HCT116 (cell line): ENCODE measurements around the gene ATG14. TPM values are rescaled to one million over a fixed set of nuclear protein-coding genes. Genes with fewer than 3 reads are reported as not detected.

Source experiments
- ATAC-seq: fragments of 200-7000 bp; cut with Tn5 transposase; 2 replicates; pipeline ENCODE4 v1.9.1; 2020; ENCODE audit warnings: mild to moderate bottlenecking, moderate library complexity
- BruUV-seq: library from RNA; stranded (reverse); fragments of 400-500 nt; replicated peaks from 2 replicates; lab custom pipeline; 2021; lab: Mats Ljungman, UMichigan
- CTCF ChIA-PET: fragments of 300-600 bp; sonication (Branson Sonifier 250); formaldehyde crosslinking; loops from one replicate; lab custom pipeline; 2021; ENCODE audit warnings: antibody characterized with exemption; lab: Charles Lee
- POLR2A ChIA-PET: fragments of 300-600, 350-600 bp; sonication (Branson Sonifier 250); formaldehyde crosslinking; loops from one replicate; lab custom pipeline; 2021; ENCODE audit warnings: antibody characterized with exemption; lab: Charles Lee
- RAD21 ChIA-PET, 2 experiments: fragments of 300-600 bp; sonication (Branson Sonifier 250); formaldehyde crosslinking; loops; one replicate each; lab custom pipeline; 2023; ENCODE audit warnings: low total read pairs in 2 of 2; ENCODE audit not compliant: uncharacterized antibody in 2 of 2, unreplicated experiment in 2 of 2, low non-redundant PET in 1 of 2; lab: Charles Lee
- DNase-seq: peaks from one replicate; pipeline ENCODE4 v3.0.0-alpha.2; 2010; ENCODE audit warnings: low read depth, low spot score
- H2AFZ ChIP-seq: fragments of 200-600 bp; shearing (Covaris generic), sonication (generic); 2 replicates; pipeline ENCODE4 v1.6.1; 2017; ENCODE audit warnings: low read depth, mixed run types, mixed read lengths, antibody characterized with exemption, low read length; ENCODE audit not compliant: poor library complexity, severe bottlenecking
- H3K27ac ChIP-seq: 2 replicates; pipeline ENCODE4 v1.5.1; 2012; ENCODE audit warnings: low read depth, low read length
- H3K27me3 ChIP-seq: fragments of 200-600 bp; sonication (generic); 2 replicates; pipeline ENCODE4 v1.6.1; 2016; ENCODE audit warnings: mixed run types, low read length, mixed read lengths; ENCODE audit not compliant: insufficient read depth
- H3K36me3 ChIP-seq, 2 experiments: fragments of 200-500 bp in 1 of 2; fragments of 200-600 bp in 1 of 2; sonication (Bioruptor generic) in 1 of 2; sonication (generic) in 1 of 2; 2 replicates each; pipeline versions ENCODE4 v1.5.1 to v1.6.1; 2014 to 2016; ENCODE audit warnings: low read length in 2 of 2, inconsistent platforms in 1 of 2, mixed read lengths in 1 of 2, mixed run types in 1 of 2; ENCODE audit not compliant: insufficient read depth in 2 of 2, control insufficient read depth in 1 of 2
- H3K4me1 ChIP-seq, 2 experiments: fragments of 200-600 bp in 1 of 2; sonication (generic) in 1 of 2; 2 replicates each; pipeline versions ENCODE4 v1.5.1 to v1.6.1; 2012 to 2017; ENCODE audit warnings: low read length in 2 of 2, inconsistent platforms in 1 of 2, mild to moderate bottlenecking in 1 of 2, mixed read lengths in 1 of 2, mixed run types in 1 of 2, moderate library complexity in 1 of 2; ENCODE audit not compliant: insufficient read depth in 2 of 2, control insufficient read depth in 1 of 2
- H3K4me2 ChIP-seq: fragments of 200-600 bp; sonication (generic); 2 replicates; pipeline ENCODE4 v1.6.1; 2017; ENCODE audit warnings: mixed run types, low read length, mixed read lengths
- H3K4me3 ChIP-seq, 2 experiments: fragments of 200-600 bp in 1 of 2; sonication (generic) in 1 of 2; replicated peaks in 1 of 2; 2 replicates each; pipeline ENCODE4 v1.5.1; 2011 to 2016; ENCODE audit warnings: low read length in 2 of 2, control low read depth in 1 of 2, low read depth in 1 of 2, mild to moderate bottlenecking in 1 of 2, mixed read lengths in 1 of 2, mixed run types in 1 of 2
- H3K79me2 ChIP-seq: fragments of 200-600 bp; sonication (generic); 2 replicates; pipeline ENCODE4 v1.6.1; 2017; ENCODE audit warnings: mild to moderate bottlenecking, mixed run types, low read length, moderate library complexity, mixed read lengths; ENCODE audit not compliant: insufficient read depth
- H3K9ac ChIP-seq: fragments of 200-600 bp; sonication (generic); 2 replicates; pipeline ENCODE4 v1.6.1; 2016; ENCODE audit warnings: low read length, mixed read lengths
- H3K9me2 ChIP-seq: fragments of 200-600 bp; sonication (generic), shearing (Covaris generic); 2 replicates; pipeline ENCODE4 v1.6.1; 2017; ENCODE audit warnings: mixed run types, mild to moderate bottlenecking, moderate library complexity; ENCODE audit not compliant: insufficient read depth
- H3K9me3 ChIP-seq, 2 experiments: fragments of 200-500 bp in 1 of 2; fragments of 200-600 bp in 1 of 2; sonication (Bioruptor generic) in 1 of 2; sonication (generic) in 1 of 2; 2 replicates each; pipeline ENCODE4 v1.6.1; 2014 to 2017; ENCODE audit warnings: low read length in 2 of 2, mixed read lengths in 2 of 2, inconsistent platforms in 1 of 2, low read depth in 1 of 2, mild to moderate bottlenecking in 1 of 2, mixed run types in 1 of 2, moderate library complexity in 1 of 2; ENCODE audit not compliant: control insufficient read depth in 1 of 2, insufficient read depth in 1 of 2
- H4K20me1 ChIP-seq: fragments of 200-600 bp; sonication (generic), shearing (Covaris generic); 2 replicates; pipeline ENCODE4 v1.6.1; 2017; ENCODE audit warnings: mixed run types, mild to moderate bottlenecking, moderate library complexity; ENCODE audit not compliant: insufficient read depth
- CEBPB ChIP-seq: IDR thresholded peaks from 2 replicates; pipeline ENCODE4 v1.6.1; 2012; ENCODE audit warnings: low read depth
- EGR1 ChIP-seq: IDR thresholded peaks from 2 replicates; pipeline ENCODE4 v1.6.1; 2012; ENCODE audit warnings: low read depth
- ELF1 ChIP-seq: IDR thresholded peaks from 2 replicates; pipeline ENCODE4 v1.6.1; 2012; ENCODE audit warnings: low read depth, borderline replicate concordance
- EZH2 ChIP-seq: fragments of 200-600 bp; sonication (generic); IDR thresholded peaks from 2 replicates; pipeline ENCODE4 v1.6.1; 2017; ENCODE audit warnings: antibody characterized with exemption, mixed run types
- EZH2phosphoT487 ChIP-seq: fragments of 200-600 bp; IDR thresholded peaks from 2 replicates; pipeline ENCODE4 v1.6.1; 2018; ENCODE audit warnings: antibody characterized with exemption, borderline replicate concordance
- JUND ChIP-seq: IDR thresholded peaks from 2 replicates; pipeline ENCODE4 v1.6.1; 2012
- POLR2A ChIP-seq: IDR thresholded peaks from 2 replicates; pipeline ENCODE4 v1.7.0; 2011; ENCODE audit warnings: borderline replicate concordance; ENCODE audit not compliant: insufficient read depth, insufficient read length; ENCODE audit errors: extremely low read depth
- POLR2AphosphoS5 ChIP-seq: IDR thresholded peaks from 2 replicates; pipeline ENCODE4 v1.6.1; 2011; ENCODE audit warnings: mild to moderate bottlenecking, low read depth, low read length, moderate library complexity
- SIN3A ChIP-seq: IDR thresholded peaks from 2 replicates; pipeline ENCODE4 v1.6.1; 2012; ENCODE audit warnings: low read depth
- SP1 ChIP-seq: IDR thresholded peaks from 2 replicates; pipeline ENCODE4 v1.6.1; 2012; ENCODE audit warnings: low read depth
- SRF ChIP-seq: IDR thresholded peaks from 2 replicates; pipeline ENCODE4 v1.6.1; 2012; ENCODE audit warnings: low read depth
- YY1 ChIP-seq: IDR thresholded peaks from 2 replicates; pipeline ENCODE4 v1.6.1; 2011; ENCODE audit warnings: low read length, low read depth, moderate library complexity, mild to moderate bottlenecking; ENCODE audit not compliant: insufficient replicate concordance; ENCODE audit errors: extremely low read depth
- intact Hi-C: fragments of 100-400 bp; cut with micrococcal nuclease; formaldehyde crosslinking; loops from 2 replicates; pipeline ENCODE4 v1.10.0; 2022
- total RNA-seq: library from RNA; stranded (reverse); gene quantifications from one replicate; pipeline ENCODE4 v1.2.1, GENCODE V29; 2021; ENCODE audit not compliant: unreplicated experiment
- TF ChIP-seq, protein P1 (sequence below): IDR thresholded peaks from 2 replicates; pipeline ENCODE4 v1.6.1; 2012
- TF ChIP-seq, protein P2 (sequence below): IDR thresholded peaks from 2 replicates; pipeline ENCODE4 v1.6.1; 2011; ENCODE audit warnings: mild to moderate bottlenecking, low read length, moderate library complexity; ENCODE audit not compliant: insufficient replicate concordance; ENCODE audit errors: extremely low read depth
- TF ChIP-seq, protein P3 (sequence below): IDR thresholded peaks from 2 replicates; pipeline ENCODE4 v1.6.1; 2012

ATG14 gene
- total RNA-seq, 1 experiment from 2014 or later = 9.9 TPM

DNA sequence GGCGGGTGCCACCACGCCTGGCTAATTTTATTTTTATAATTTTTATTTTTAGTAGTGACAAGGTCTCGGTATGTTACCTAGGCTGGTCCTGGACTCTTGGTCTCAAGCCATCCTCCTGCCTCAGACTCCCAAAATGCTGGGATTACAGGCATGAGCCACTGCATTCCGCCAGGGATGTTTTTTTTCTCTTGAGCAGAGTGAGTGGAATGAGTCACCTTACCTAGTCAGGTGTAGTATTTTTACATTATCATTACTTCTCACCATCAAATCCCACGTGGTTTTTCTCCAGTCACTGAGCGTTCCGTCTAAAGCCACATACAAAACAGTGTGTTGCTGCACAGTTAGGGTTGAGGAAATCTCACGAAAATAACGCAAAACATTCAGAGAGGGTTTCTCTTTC lies 29.7 kb upstream of the ATG14 start:
- no peak overlapping the region for H3K9ac ChIP-seq
- DNase-seq (no peak), ATAC-seq (no peak)
- no peak overlapping the region for H3K4me2 ChIP-seq
- TF ChIP-seq SIN3A = no peak
- no peak for TF ChIP-seq SP1
- TF ChIP-seq ELF1 = no peak
- no peak for TF ChIP-seq JUND
- TF ChIP-seq, protein P1, sequence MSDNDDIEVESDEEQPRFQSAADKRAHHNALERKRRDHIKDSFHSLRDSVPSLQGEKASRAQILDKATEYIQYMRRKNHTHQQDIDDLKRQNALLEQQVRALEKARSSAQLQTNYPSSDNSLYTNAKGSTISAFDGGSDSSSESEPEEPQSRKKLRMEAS = no peak
- no peak for TF ChIP-seq EZH2phosphoT487
- no peak for TF ChIP-seq SRF
- TF ChIP-seq, protein P2, sequence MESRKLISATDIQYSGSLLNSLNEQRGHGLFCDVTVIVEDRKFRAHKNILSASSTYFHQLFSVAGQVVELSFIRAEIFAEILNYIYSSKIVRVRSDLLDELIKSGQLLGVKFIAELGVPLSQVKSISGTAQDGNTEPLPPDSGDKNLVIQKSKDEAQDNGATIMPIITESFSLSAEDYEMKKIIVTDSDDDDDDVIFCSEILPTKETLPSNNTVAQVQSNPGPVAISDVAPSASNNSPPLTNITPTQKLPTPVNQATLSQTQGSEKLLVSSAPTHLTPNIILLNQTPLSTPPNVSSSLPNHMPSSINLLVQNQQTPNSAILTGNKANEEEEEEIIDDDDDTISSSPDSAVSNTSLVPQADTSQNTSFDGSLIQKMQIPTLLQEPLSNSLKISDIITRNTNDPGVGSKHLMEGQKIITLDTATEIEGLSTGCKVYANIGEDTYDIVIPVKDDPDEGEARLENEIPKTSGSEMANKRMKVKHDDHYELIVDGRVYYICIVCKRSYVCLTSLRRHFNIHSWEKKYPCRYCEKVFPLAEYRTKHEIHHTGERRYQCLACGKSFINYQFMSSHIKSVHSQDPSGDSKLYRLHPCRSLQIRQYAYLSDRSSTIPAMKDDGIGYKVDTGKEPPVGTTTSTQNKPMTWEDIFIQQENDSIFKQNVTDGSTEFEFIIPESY = no peak
- TF ChIP-seq POLR2A = no peak
- no peak for TF ChIP-seq POLR2AphosphoS5
- TF ChIP-seq, protein P3, sequence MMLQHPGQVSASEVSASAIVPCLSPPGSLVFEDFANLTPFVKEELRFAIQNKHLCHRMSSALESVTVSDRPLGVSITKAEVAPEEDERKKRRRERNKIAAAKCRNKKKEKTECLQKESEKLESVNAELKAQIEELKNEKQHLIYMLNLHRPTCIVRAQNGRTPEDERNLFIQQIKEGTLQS = no peak
- no peak for TF ChIP-seq EGR1
- TF ChIP-seq YY1 = no peak
- TF ChIP-seq CEBPB = no peak
- TF ChIP-seq EZH2 = no peak
- no peaks in the 10 kb centered on the region for H3K9me2 ChIP-seq
- RAD21 ChIA-PET = no interaction called here
- intact Hi-C loops = loop anchor here (10.0 kb wide), 1 partner anchor 414 kb away; no protein-coding TSS in a partner anchor
- H3K4me3 ChIP-seq = no peak overlapping the region
- H4K20me1 ChIP-seq = no peaks in the 10 kb centered on the region
- CTCF ChIA-PET = interaction anchor here (0.7 to 1.4 kb wide), 4 partner anchors 8 to 1033 kb away, joined by 3 to 4 read pairs (median 3); no protein-coding TSS in a partner anchor
- no TSS peak for BruUV-seq
- H3K79me2 ChIP-seq = no peaks in the 10 kb centered on the region
- no peaks in the 10 kb centered on the region for H3K27me3 ChIP-seq
- POLR2A ChIA-PET = no interaction called here
- peaks cover 5 to 14% of the 10 kb centered on the region in 2 experiments for H3K4me1 ChIP-seq
- H3K36me3 ChIP-seq = no peaks in the 10 kb centered on the region
- no peaks in the 10 kb centered on the region for H3K9me3 ChIP-seq
- no peak overlapping the region for H3K27ac ChIP-seq
- no peak overlapping the region for H2AFZ ChIP-seq
